ENCODE results near the gene NPAS3.

DNA sequence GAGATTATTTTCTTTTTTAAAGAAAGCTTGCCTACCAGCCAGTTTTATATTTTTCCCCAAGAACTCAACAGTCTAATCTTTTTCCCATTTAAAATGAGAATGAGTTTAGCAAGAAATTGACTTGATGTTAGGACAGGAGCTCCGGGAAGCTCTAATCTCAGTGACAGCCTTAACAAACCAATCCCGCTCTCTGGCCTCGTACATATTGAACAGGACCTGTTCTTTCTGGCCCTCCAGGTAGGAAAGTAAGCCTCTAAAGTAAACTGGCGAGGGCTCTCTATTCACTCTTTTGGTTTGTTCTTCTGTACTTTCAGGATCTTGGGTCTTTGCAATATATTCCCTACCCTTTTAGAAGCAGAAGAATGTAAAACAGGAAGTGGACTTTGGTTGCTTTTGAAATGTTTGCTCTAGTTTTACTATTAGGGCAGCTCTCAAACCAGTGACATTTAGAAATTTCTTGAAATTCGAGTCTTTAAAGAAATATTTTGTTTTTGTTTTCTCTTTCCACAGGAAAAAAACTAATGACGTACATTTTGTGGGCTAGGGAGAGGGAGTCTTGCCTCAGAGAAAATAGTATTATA, 17.9 kb upstream of the NPAS3 start:
- no peak for TF ChIP-seq POLR2AphosphoS5 (IDR thresholded peaks at IDR 0.05)
- TF ChIP-seq, protein P1, sequence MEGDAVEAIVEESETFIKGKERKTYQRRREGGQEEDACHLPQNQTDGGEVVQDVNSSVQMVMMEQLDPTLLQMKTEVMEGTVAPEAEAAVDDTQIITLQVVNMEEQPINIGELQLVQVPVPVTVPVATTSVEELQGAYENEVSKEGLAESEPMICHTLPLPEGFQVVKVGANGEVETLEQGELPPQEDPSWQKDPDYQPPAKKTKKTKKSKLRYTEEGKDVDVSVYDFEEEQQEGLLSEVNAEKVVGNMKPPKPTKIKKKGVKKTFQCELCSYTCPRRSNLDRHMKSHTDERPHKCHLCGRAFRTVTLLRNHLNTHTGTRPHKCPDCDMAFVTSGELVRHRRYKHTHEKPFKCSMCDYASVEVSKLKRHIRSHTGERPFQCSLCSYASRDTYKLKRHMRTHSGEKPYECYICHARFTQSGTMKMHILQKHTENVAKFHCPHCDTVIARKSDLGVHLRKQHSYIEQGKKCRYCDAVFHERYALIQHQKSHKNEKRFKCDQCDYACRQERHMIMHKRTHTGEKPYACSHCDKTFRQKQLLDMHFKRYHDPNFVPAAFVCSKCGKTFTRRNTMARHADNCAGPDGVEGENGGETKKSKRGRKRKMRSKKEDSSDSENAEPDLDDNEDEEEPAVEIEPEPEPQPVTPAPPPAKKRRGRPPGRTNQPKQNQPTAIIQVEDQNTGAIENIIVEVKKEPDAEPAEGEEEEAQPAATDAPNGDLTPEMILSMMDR (IDR thresholded peaks at IDR 0.05 in 8 of 11, conservative IDR thresholded peaks at IDR 0.05 in 3 of 11), result no peak
